Liver (tissue), 9 donors: ENCODE data around the gene ORAI3. TPM values are rescaled to one million over a fixed set of nuclear protein-coding genes. Genes with fewer than 3 reads are reported as not detected.

Experiments
- DNase-seq: peaks from one replicate; pipeline ENCODE4 v3.0.0-alpha.2; 2017; ENCODE audit warnings: low spot score
- H3K27ac ChIP-seq, 2 donors: one replicate each; pipeline ENCODE4 v1.7.0; 2013; ENCODE audit warnings: inconsistent platforms in 2 of 2, low read length in 2 of 2, control low read depth in 1 of 2, low read depth in 1 of 2, mild to moderate bottlenecking in 1 of 2
- H3K27me3 ChIP-seq, 4 donors: one replicate each; pipeline versions ENCODE4 v1.6.1 to v1.7.0; 2013; ENCODE audit warnings: low read length in 3 of 4, inconsistent platforms in 1 of 4, mild to moderate bottlenecking in 1 of 4, moderate library complexity in 1 of 4; ENCODE audit not compliant: control insufficient read depth in 4 of 4, insufficient read depth in 4 of 4
- H3K36me3 ChIP-seq, 4 donors: one replicate each; pipeline versions ENCODE4 v1.6.1 to v1.7.0; 2013; ENCODE audit warnings: low read length in 3 of 4, mild to moderate bottlenecking in 3 of 4, low read depth in 1 of 4, moderate library complexity in 1 of 4; ENCODE audit not compliant: control insufficient read depth in 4 of 4, insufficient read depth in 3 of 4
- H3K4me1 ChIP-seq, 4 donors: one replicate each; pipeline versions ENCODE4 v1.6.1 to v1.7.0; 2013; ENCODE audit warnings: low read length in 3 of 4, mild to moderate bottlenecking in 3 of 4, moderate library complexity in 1 of 4; ENCODE audit not compliant: control insufficient read depth in 4 of 4, insufficient read depth in 4 of 4
- H3K4me3 ChIP-seq, 3 donors: one replicate each; pipeline versions ENCODE4 v1.6.1 to v1.7.0; 2013; ENCODE audit warnings: low read length in 3 of 3, control low read depth in 1 of 3, low read depth in 1 of 3, mild to moderate bottlenecking in 1 of 3
- H3K9ac ChIP-seq, 2 donors: one replicate each; pipeline ENCODE4 v1.7.0; 2013; ENCODE audit warnings: low read length in 2 of 2, mild to moderate bottlenecking in 2 of 2, moderate library complexity in 2 of 2, control low read depth in 1 of 2, low read depth in 1 of 2
- H3K9me3 ChIP-seq, 4 donors: one replicate each; pipeline versions ENCODE4 v1.6.1 to v1.7.0; 2013; ENCODE audit warnings: low read length in 3 of 4; ENCODE audit not compliant: control insufficient read depth in 4 of 4
- ATF3 ChIP-seq: IDR thresholded peaks from 2 replicates; pipeline ENCODE4 v1.6.1; 2016; ENCODE audit warnings: antibody characterized with exemption
- CTCF ChIP-seq: fragments of 150-350 bp; IDR thresholded peaks from 2 replicates; pipeline ENCODE4 v1.5.1; 2017; ENCODE audit warnings: improper control_type of control experiment, low read depth, low read length; ENCODE audit not compliant: missing input control
- EGR1 ChIP-seq, 2 donors: IDR thresholded peaks; 2 replicates each; pipeline ENCODE4 v1.6.1; 2016 to 2018; ENCODE audit warnings: antibody characterized with exemption in 2 of 2, low read depth in 2 of 2
- FOXA1 ChIP-seq: IDR thresholded peaks from 2 replicates; pipeline ENCODE4 v1.6.1; 2016; ENCODE audit warnings: antibody characterized with exemption
- GABPA ChIP-seq, 2 donors: IDR thresholded peaks in 1 of 2; conservative IDR thresholded peaks in 1 of 2; 2 replicates each; pipeline ENCODE4 v1.6.1; 2016; ENCODE audit warnings: antibody characterized with exemption in 2 of 2, mild to moderate bottlenecking in 1 of 2, moderate library complexity in 1 of 2
- HNF4A ChIP-seq, 2 donors: conservative IDR thresholded peaks; 2 replicates each; pipeline ENCODE4 v1.6.1; 2016; ENCODE audit warnings: antibody characterized with exemption in 2 of 2, mild to moderate bottlenecking in 2 of 2
- HNF4G ChIP-seq: IDR thresholded peaks from 2 replicates; pipeline ENCODE4 v1.6.1; 2016; ENCODE audit warnings: antibody characterized with exemption
- JUND ChIP-seq, 2 donors: IDR thresholded peaks; 2 replicates each; pipeline ENCODE4 v1.6.1; 2016; ENCODE audit warnings: antibody characterized with exemption in 2 of 2
- MAX ChIP-seq: IDR thresholded peaks from 2 replicates; pipeline ENCODE4 v1.6.1; 2016; ENCODE audit warnings: antibody characterized with exemption
- NR2F2 ChIP-seq: IDR thresholded peaks from 2 replicates; pipeline ENCODE4 v1.6.1; 2016; ENCODE audit warnings: antibody characterized with exemption
- REST ChIP-seq: IDR thresholded peaks from 2 replicates; pipeline ENCODE4 v1.6.1; 2016; ENCODE audit warnings: antibody characterized with exemption, mild to moderate bottlenecking
- RXRA ChIP-seq, 2 donors: IDR thresholded peaks; 2 replicates each; pipeline ENCODE4 v1.6.1; 2017 to 2018; ENCODE audit warnings: antibody characterized with exemption in 2 of 2, mild to moderate bottlenecking in 1 of 2
- SP1 ChIP-seq: IDR thresholded peaks from 2 replicates; pipeline ENCODE4 v1.6.1; 2018; ENCODE audit warnings: antibody characterized with exemption, mild to moderate bottlenecking
- TAF1 ChIP-seq: conservative IDR thresholded peaks from 2 replicates; pipeline ENCODE4 v1.6.1; 2016; ENCODE audit warnings: antibody characterized with exemption, mild to moderate bottlenecking
- YY1 ChIP-seq: IDR thresholded peaks from 2 replicates; pipeline ENCODE4 v1.6.1; 2016; ENCODE audit warnings: antibody characterized with exemption, mild to moderate bottlenecking
- ZBTB33 ChIP-seq: IDR thresholded peaks from 2 replicates; pipeline ENCODE4 v1.6.1; 2016; ENCODE audit warnings: antibody characterized with exemption
- WGBS: extraction: QIAGEN DNeasy Blood & Tissue Kit; methylation state at CpG from one replicate; pipeline ENCODE4 v1.1.7; 2013; 5-methylcytosine and 5-hydroxymethylcytosine counted together
- polyA plus RNA-seq, 2 donors: library from polyadenylated mRNA; stranded (reverse) in 1 of 2; unstranded in 1 of 2; fragments of 200-250 nt in 1 of 2; fragments of >200 nt in 1 of 2; fragmentation: Nextera tagmentation in 1 of 2; extraction: Ambion mirVana in 1 of 2; gene quantifications; one replicate each; pipeline versions ENCODE4 v1.2.1 to v1.2.3, GENCODE V29; 2013 to 2015
- total RNA-seq, 2 donors: library from RNA; depleted of rRNA; stranded (reverse); fragments of >200 nt; gene quantifications; one replicate each; pipeline ENCODE4 v1.2.3, GENCODE V29; 2014
- donor health status: healthy.
- donor health status: healthy.
- donor health status: healthy.
- donor health status: healthy.
- donor health status: healthy.

ORAI3 gene
- total and polyA plus RNA-seq, 4 donors: 26.6 to 39.1 (median 31.4) TPM

GRCh38 chr16:30980434-30980833 is 31.6 kb downstream of the ORAI3 start (continued):
- TF ChIP-seq CTCF (no peak), FOXA1 (no peak), ATF3 (no peak), YY1 (no peak), MAX (no peak)

- WGBS: 95% methylated on average over 14 of the region's 14 CpGs
- Histone ChIP-seq H3K27me3 (no peaks in the 10 kb centered on the region), H3K4me1 (peaks cover 0 to 9% (median 5%) of the 10 kb centered on the region in 4 donors), H3K9me3 (no peaks in the 10 kb centered on the region), H3K4me3 (no peak overlapping the region), H3K27ac (no peak overlapping the region), H3K9ac (no peak overlapping the region), H3K36me3 (peaks cover 6 to 56% (median 25%) of the 10 kb centered on the region in 4 donors)
- no peak for DNase-seq
- TF ChIP-seq MAX (no peak), JUND (IDR thresholded peaks at IDR 0.05) (no peak), HNF4A (conservative IDR thresholded peaks at IDR 0.05) (no peak), RXRA (IDR thresholded peaks at IDR 0.05) (no peak), YY1 (no peak), HNF4G (no peak), ATF3 (no peak), EGR1 (IDR thresholded peaks at IDR 0.05; ENCODE audit: low read depth in 2 of 2) (no peak), ZBTB33 (no peak), FOXA1 (no peak), GABPA (IDR thresholded peaks at IDR 0.05 in 1 of 2, conservative IDR thresholded peaks at IDR 0.05 in 1 of 2) (no peak)
Measured at GRCh38 chr16:30980959-30981358, 32.1 kb downstream of the ORAI3 start.

GRCh38 chr16:30982548-30983288 is 33.9 kb downstream of the ORAI3 start:
- Histone ChIP-seq H3K36me3 (peaks cover 3 to 39% (median 16%) of the 10 kb centered on the region in 4 donors), H3K4me1 (peaks cover 6 to 20% (median 13%) of the 10 kb centered on the region in 4 donors), H3K4me3 (no peak overlapping the region), H3K27ac (no peak overlapping the region), H3K9ac (no peak overlapping the region), H3K9me3 (no peaks in the 10 kb centered on the region), H3K27me3 (no peaks in the 10 kb centered on the region)
- no peak for DNase-seq
- TF ChIP-seq YY1 (no peak), SP1 (no peak), EGR1 (IDR thresholded peaks at IDR 0.05; ENCODE audit: low read depth in 2 of 2) (no peak), RXRA (IDR thresholded peaks at IDR 0.05) (no peak), NR2F2 (no peak), FOXA1 (no peak), ZBTB33 (no peak), REST (no peak), TAF1 (no peak), HNF4A (conservative IDR thresholded peaks at IDR 0.05) (no peak)
- 91% methylated on average over 17 of the region's 17 CpGs for WGBS
